Measurements from ENCODE around the gene PKP2. TPM values are rescaled to one million over a fixed set of nuclear protein-coding genes. Genes with fewer than 3 reads are reported as not detected.
A peak's percentile ranks its signal among the peaks of the same experiment; 100 is the strongest.

The PKP2 gene
- total and polyA plus RNA-seq, 2 of the 13 experiments (the other 11 are each of a cell fraction or from before 2014, with no cell fraction given) = 15.1 to 25.3 TPM

DNA sequence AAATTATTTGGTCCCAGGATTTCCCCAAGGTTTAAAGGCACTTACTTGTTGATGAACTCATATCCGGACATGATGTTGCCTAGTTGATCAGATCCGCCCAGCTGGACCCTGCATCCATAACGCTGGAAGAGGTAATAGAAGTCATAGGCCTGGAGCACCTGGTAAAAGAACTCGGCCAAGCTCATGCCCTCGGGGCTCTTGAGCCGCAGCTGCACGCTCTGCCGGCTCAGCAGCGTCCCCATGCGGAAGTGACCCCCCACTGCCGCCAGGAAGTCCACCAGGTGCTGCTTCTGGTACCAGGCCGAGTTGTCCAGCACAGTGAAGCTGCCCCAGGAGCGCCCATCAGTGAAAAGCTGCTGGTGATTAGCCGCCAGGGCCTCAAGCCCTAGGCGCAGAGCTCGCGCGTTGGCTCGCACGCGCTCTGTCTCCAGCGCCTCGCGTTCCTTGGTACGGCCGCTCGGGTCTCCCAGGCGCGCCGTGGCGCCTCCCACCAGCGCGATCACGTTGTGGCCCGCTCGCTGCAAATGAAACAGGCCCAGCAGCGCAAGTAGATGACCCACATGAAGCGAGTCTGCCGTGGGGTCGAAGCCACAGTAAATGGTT is 141.4 kb downstream of the PKP2 start (continued):
- TF ChIP-seq, protein P1, sequence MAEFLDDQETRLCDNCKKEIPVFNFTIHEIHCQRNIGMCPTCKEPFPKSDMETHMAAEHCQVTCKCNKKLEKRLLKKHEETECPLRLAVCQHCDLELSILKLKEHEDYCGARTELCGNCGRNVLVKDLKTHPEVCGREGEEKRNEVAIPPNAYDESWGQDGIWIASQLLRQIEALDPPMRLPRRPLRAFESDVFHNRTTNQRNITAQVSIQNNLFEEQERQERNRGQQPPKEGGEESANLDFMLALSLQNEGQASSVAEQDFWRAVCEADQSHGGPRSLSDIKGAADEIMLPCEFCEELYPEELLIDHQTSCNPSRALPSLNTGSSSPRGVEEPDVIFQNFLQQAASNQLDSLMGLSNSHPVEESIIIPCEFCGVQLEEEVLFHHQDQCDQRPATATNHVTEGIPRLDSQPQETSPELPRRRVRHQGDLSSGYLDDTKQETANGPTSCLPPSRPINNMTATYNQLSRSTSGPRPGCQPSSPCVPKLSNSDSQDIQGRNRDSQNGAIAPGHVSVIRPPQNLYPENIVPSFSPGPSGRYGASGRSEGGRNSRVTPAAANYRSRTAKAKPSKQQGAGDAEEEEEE (CRISPR knock-in tag; IDR thresholded peaks at IDR 0.05; ENCODE audit: borderline replicate concordance) = no peak
- TF ChIP-seq EZH2 (conservative IDR thresholded peaks at IDR 0.05; ENCODE audit: low read depth, low read length) (no peak), CHD2 (IDR thresholded peaks at IDR 0.05; ENCODE audit: low read depth, low read length) (no peak), ZNF569 (CRISPR knock-in tag; IDR thresholded peaks at IDR 0.05; ENCODE audit: borderline replicate concordance) (no peak), ZNF343 (CRISPR knock-in tag; IDR thresholded peaks at IDR 0.05) (peak; percentile 85; the same call in 1 of the 2 replicates), ATM (IDR thresholded peaks at IDR 0.05; ENCODE audit: borderline replicate concordance) (no peak), GFI1 (CRISPR knock-in tag; IDR thresholded peaks at IDR 0.05; ENCODE audit: borderline replicate concordance) (no peak; the same call in 1 of the 2 replicates), ZNF605 (CRISPR knock-in tag; IDR thresholded peaks at IDR 0.05) (peak; percentile 81), ESRRA (CRISPR knock-in tag; IDR thresholded peaks at IDR 0.05; ENCODE audit: low read depth) (no peak), ZNF780A (CRISPR knock-in tag; IDR thresholded peaks at IDR 0.05) (no peak), DR1 (CRISPR knock-in tag; IDR thresholded peaks at IDR 0.05) (0 out of 2 replicates have a peak, but pooled peaks have one; percentile 33), GTF2F1 (IDR thresholded peaks at IDR 0.05; ENCODE audit: low read length) (no peak), ZNF136 (CRISPR knock-in tag; IDR thresholded peaks at IDR 0.05; ENCODE audit: low read depth) (no peak), ZNF232 (CRISPR knock-in tag; IDR thresholded peaks at IDR 0.05; ENCODE audit: borderline replicate concordance) (no peak; the same call in 1 of the 2 replicates), REPIN1 (CRISPR knock-in tag; IDR thresholded peaks at IDR 0.05; ENCODE audit: borderline replicate concordance, low read depth) (no peak), ZNF264 (CRISPR knock-in tag; IDR thresholded peaks at IDR 0.05) (no peak), ZNF441 (CRISPR knock-in tag; IDR thresholded peaks at IDR 0.05; ENCODE audit: borderline replicate concordance) (no peak), ZNF451 (CRISPR knock-in tag; IDR thresholded peaks at IDR 0.05) (peak; percentile 41; the same call in 1 of the 2 replicates), NBN (conservative IDR thresholded peaks at IDR 0.05) (no peak), ZNF703 (CRISPR knock-in tag; IDR thresholded peaks at IDR 0.05; ENCODE audit: borderline replicate concordance) (no peak; the same call in 1 of the 2 replicates), TAF1 (CRISPR knock-in tag; IDR thresholded peaks at IDR 0.05) (no peak), KLF6 (CRISPR knock-in tag; IDR thresholded peaks at IDR 0.05) (no peak; the same call in 1 of the 2 replicates), ZFP36L2 (CRISPR knock-in tag; IDR thresholded peaks at IDR 0.05) (no peak), XBP1 (CRISPR knock-in tag; IDR thresholded peaks at IDR 0.05) (no peak), ZNF607 (CRISPR knock-in tag; IDR thresholded peaks at IDR 0.05; ENCODE audit: borderline replicate concordance) (no peak), CCDC6 (CRISPR knock-in tag; IDR thresholded peaks at IDR 0.05) (peak; percentile 60; the same call in 1 of the 2 replicates)
- TF ChIP-seq, protein P2, sequence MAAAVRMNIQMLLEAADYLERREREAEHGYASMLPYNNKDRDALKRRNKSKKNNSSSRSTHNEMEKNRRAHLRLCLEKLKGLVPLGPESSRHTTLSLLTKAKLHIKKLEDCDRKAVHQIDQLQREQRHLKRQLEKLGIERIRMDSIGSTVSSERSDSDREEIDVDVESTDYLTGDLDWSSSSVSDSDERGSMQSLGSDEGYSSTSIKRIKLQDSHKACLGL (CRISPR knock-in tag; IDR thresholded peaks at IDR 0.05) = peak; percentile 89
- TF ChIP-seq, protein P3, sequence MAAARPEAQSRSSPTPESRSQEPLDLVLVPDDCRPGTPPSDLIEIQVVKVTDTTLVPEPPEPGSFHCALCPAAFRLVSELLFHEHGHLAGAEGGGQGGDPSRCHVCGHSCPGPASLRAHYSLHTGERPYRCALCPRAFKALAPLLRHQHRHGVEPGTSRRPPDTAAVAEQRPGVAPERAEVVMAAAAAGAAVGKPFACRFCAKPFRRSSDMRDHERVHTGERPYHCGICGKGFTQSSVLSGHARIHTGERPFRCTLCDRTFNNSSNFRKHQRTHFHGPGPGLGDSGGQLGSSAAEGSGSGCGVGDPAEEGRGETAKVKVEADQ (CRISPR knock-in tag; IDR thresholded peaks at IDR 0.05; ENCODE audit: borderline replicate concordance) = no peak
- TF ChIP-seq, protein P4, sequence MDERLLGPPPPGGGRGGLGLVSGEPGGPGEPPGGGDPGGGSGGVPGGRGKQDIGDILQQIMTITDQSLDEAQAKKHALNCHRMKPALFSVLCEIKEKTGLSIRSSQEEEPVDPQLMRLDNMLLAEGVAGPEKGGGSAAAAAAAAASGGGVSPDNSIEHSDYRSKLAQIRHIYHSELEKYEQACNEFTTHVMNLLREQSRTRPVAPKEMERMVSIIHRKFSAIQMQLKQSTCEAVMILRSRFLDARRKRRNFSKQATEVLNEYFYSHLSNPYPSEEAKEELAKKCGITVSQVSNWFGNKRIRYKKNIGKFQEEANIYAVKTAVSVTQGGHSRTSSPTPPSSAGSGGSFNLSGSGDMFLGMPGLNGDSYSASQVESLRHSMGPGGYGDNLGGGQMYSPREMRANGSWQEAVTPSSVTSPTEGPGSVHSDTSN (CRISPR knock-in tag; IDR thresholded peaks at IDR 0.05) = no peak
